HFFc6 (cell line): Measurements from ENCODE around the gene ADD3. TPM values are rescaled to one million over a fixed set of nuclear protein-coding genes. Genes with fewer than 3 reads are reported as not detected.

ENCODE experiments used
- DNase-seq: peaks from one replicate; pipeline ENCODE4 v3.0.0-alpha.2; 2018
- H3K27ac Mint-ChIP-seq: 2 replicates; pipeline ENCODE4 v1.8.0; 2020; ENCODE audit warnings: mild to moderate bottlenecking, mixed read lengths
- H3K27me3 Mint-ChIP-seq: 2 replicates; pipeline ENCODE4 v1.8.0; 2021; ENCODE audit warnings: mild to moderate bottlenecking, moderate library complexity, mixed read lengths; ENCODE audit not compliant: insufficient read depth
- H3K36me3 Mint-ChIP-seq: 2 replicates; pipeline ENCODE4 v1.8.0; 2021; ENCODE audit warnings: low read depth, mixed read lengths
- H3K4me1 Mint-ChIP-seq: 2 replicates; pipeline ENCODE4 v1.8.0; 2020; ENCODE audit warnings: low read depth, mixed read lengths
- H3K4me3 Mint-ChIP-seq: 2 replicates; pipeline ENCODE4 v1.8.0; 2020; ENCODE audit warnings: mild to moderate bottlenecking, moderate library complexity, mixed read lengths
- H3K9me3 Mint-ChIP-seq: 2 replicates; pipeline ENCODE4 v1.8.0; 2020; ENCODE audit warnings: mild to moderate bottlenecking, mixed read lengths
- CTCF ChIP-seq: fragments of 200-600 bp; sonication (generic); IDR thresholded peaks from 2 replicates; pipeline ENCODE4 v1.5.0; 2021; ENCODE audit warnings: antibody characterized with exemption, mild to moderate bottlenecking
- total RNA-seq, 6 experiments: library from RNA; stranded (reverse); fragmentation: NEBNext Ultra II Directional; extraction: Animal tissue kit (Norgen Biotek cat#: 25700); gene quantifications; 2 replicates in 1 of 6; 3 replicates in 5 of 6; pipeline ENCODE4 v1.2.3, GENCODE V29; 2021

Gene ADD3
- total RNA-seq, 6 experiments from 2014 or later, result 46.4 to 57.4 (median 51.5) TPM

GRCh38 chr10:110039254-110039653 is 31.5 kb downstream of the ADD3 start:
- Mint-ChIP-seq H3K9me3 (no peaks in the 10 kb centered on the region), H3K27ac (no peak overlapping the region), H3K4me1 (peaks cover 55% of the 10 kb centered on the region), H3K4me3 (no peak overlapping the region), H3K27me3 (peaks cover 2% of the 10 kb centered on the region; the same call in 1 of the 2 replicates), H3K36me3 (no peaks in the 10 kb centered on the region)
- no peak for DNase-seq
- TF ChIP-seq CTCF, result no peak

GRCh38 chr10:110040108-110040507 is 32.3 kb downstream of the ADD3 start:
- Mint-ChIP-seq H3K27ac (no peak overlapping the region), H3K4me1 (peaks cover 55% of the 10 kb centered on the region), H3K36me3 (no peaks in the 10 kb centered on the region), H3K4me3 (no peak overlapping the region), H3K27me3 (peaks cover 2% of the 10 kb centered on the region; the same call in 1 of the 2 replicates), H3K9me3 (no peaks in the 10 kb centered on the region)
- DNase-seq, result no peak
- TF ChIP-seq CTCF, result no peak

GRCh38 chr10:110040767-110041478 is 33.1 kb downstream of the ADD3 start:
- Mint-ChIP-seq H3K27me3 (peaks cover under 1% of the 10 kb centered on the region; the same call in 1 of the 2 replicates), H3K4me3 (no peak overlapping the region), H3K9me3 (no peaks in the 10 kb centered on the region), H3K27ac (no peak overlapping the region), H3K4me1 (peaks cover 53% of the 10 kb centered on the region), H3K36me3 (no peaks in the 10 kb centered on the region)
- no peak for TF ChIP-seq CTCF
- DNase-seq, result peak; percentile 7

- Mint-ChIP-seq H3K27me3 (no peaks in the 10 kb centered on the region), H3K27ac (no peak overlapping the region), H3K4me3 (no peak overlapping the region), H3K9me3 (no peaks in the 10 kb centered on the region), H3K36me3 (no peaks in the 10 kb centered on the region), H3K4me1 (peaks cover 54% of the 10 kb centered on the region)
- DNase-seq, result no peak
- TF ChIP-seq CTCF, result no peak
Observed at GRCh38 chr10:110041479-110041829, 33.7 kb downstream of the ADD3 start.

GRCh38 chr10:110042181-110042580 is 34.4 kb downstream of the ADD3 start:
- Mint-ChIP-seq H3K27ac (no peak overlapping the region; the same call in 1 of the 2 replicates), H3K4me3 (no peak overlapping the region; the same call in 1 of the 2 replicates), H3K4me1 (peaks cover 54% of the 10 kb centered on the region), H3K9me3 (no peaks in the 10 kb centered on the region), H3K36me3 (no peaks in the 10 kb centered on the region), H3K27me3 (no peaks in the 10 kb centered on the region)
- no peak for DNase-seq
- no peak for TF ChIP-seq CTCF
